ENCODE data around the gene MCOLN3.

DNA sequence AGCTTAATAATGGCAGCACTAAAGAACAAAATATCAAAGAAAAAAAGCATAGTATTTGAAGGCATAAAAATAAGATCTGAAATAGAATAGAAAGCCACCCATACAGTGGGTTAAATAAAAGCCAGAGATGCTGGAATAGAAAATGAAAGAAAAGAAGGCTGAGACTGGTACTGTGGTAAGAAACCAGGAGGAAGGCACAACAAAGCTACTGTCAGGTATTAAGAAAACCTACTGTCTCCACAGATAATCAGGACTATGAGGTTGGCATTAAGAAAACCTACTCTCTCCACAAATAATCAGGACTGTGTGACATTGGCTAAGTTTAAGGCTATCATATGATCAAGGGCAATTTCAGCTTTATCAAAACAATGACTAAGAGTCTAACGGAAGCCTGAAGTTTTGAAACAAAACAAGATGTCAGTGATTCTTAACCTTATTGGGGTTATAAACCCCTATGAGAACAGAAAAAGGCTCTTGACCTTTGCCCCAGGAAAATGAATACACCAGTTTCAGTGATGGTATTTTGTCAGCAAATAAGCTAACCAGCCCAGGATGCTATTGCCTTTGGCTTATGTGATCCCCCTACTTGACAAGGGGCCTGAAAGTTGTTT is 75.8 kb downstream of the MCOLN3 start:
- TF ChIP-seq, protein P1, sequence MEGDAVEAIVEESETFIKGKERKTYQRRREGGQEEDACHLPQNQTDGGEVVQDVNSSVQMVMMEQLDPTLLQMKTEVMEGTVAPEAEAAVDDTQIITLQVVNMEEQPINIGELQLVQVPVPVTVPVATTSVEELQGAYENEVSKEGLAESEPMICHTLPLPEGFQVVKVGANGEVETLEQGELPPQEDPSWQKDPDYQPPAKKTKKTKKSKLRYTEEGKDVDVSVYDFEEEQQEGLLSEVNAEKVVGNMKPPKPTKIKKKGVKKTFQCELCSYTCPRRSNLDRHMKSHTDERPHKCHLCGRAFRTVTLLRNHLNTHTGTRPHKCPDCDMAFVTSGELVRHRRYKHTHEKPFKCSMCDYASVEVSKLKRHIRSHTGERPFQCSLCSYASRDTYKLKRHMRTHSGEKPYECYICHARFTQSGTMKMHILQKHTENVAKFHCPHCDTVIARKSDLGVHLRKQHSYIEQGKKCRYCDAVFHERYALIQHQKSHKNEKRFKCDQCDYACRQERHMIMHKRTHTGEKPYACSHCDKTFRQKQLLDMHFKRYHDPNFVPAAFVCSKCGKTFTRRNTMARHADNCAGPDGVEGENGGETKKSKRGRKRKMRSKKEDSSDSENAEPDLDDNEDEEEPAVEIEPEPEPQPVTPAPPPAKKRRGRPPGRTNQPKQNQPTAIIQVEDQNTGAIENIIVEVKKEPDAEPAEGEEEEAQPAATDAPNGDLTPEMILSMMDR (IDR thresholded peaks at IDR 0.05; ENCODE audit: low read depth, low read length, missing input control) = no peak
- no peak for TF ChIP-seq FOXA1 (IDR thresholded peaks at IDR 0.05)
- TF ChIP-seq ATF3 (IDR thresholded peaks at IDR 0.05) = no peak
- TF ChIP-seq RXRA (IDR thresholded peaks at IDR 0.05) = no peak
- no peak for TF ChIP-seq MAX (IDR thresholded peaks at IDR 0.05)
- TF ChIP-seq GABPA (IDR thresholded peaks at IDR 0.05 in 1 of 2, conservative IDR thresholded peaks at IDR 0.05 in 1 of 2) = no peak
- no peak for TF ChIP-seq SP1 (IDR thresholded peaks at IDR 0.05)
- TF ChIP-seq RAD21 (IDR thresholded peaks at IDR 0.05) = no peak
